ENCODE results near the gene DHX16.

DHX16 gene

DNA sequence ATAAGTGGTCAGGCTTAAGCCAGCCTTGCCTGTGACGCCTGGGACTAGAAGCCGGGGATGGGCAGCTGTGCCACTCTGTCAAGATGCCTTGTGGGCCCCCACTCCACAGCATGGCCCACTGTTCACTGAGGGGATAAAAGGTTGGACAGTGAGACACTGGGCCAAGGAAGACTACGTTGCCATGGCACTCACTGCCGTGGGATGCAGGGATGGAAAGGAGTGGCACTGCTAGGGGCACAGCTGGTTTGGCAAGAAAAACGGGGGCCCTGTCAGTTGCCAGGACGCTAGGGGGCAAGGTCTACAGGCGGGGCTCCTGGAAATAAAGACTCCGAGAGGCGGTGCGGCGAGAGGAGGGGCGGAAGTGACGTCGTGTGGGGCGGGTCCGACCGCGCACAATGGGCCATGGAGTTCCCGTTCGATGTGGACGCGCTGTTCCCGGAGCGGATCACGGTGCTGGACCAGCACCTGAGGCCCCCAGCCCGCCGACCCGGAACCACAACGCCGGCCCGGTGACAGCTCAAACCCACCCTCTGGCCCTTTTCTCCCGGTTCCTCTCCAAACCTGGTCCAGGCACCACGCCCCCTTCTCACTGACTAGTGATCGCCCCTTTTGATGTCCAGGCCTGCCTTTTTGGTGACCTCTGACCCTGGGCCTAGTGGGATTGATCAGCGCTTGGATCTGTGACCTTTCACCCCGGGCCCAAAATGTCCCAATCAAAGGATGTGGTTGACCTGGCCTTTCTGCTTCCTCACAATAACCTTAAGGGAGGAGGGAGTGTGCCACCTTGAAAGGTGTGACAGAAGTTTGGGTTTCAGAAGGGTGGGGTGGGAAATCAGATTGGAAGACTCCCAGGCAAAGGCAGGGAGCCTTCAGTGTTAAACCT, 46.1 kb downstream of the DHX16 start, which contains the start of gene ATAT1:
ATAT1 (plus strand) TSS at position 391 of the 883 bp plus-strand sequence.
- peak; percentile 89 for DNase-seq

DNA sequence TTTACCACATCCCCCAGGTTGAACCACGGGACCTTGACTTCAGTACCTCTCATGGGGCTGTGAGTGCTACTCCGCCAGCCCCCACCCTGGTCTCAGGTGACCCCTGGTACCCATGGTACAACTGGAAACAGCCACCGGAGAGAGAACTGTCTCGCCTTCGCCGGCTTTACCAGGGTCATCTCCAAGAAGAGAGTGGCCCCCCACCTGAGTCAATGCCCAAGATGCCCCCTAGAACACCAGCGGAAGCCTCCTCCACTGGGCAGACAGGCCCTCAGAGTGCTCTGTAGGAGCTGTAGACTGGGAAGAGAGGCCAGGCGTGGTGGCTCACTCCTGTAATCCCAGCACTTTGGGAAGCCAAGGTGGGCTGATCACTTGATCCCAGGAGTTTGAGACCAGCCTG, 47.3 kb downstream of the DHX16 start:
- no peak for DNase-seq

DNA sequence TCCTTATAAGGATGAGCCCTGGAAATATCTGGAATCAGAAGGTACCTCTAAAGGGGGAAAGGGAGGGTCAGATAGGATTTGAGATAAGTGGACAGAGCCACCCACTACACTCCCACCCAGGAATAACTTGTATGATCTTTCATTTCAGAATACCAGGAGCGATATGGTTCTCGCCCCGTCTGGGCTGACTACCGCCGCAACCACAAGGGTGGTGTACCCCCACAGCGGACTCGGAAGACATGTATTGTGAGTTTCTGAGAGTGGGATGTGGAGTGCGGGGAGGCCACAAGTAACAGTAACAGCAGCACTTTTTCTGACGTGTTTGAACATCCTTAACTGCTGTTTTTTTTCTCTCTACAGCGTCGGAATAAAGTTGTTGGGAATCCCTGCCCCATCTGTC, 53.2 kb downstream of the DHX16 start:
- DNase-seq = no peak

DNA sequence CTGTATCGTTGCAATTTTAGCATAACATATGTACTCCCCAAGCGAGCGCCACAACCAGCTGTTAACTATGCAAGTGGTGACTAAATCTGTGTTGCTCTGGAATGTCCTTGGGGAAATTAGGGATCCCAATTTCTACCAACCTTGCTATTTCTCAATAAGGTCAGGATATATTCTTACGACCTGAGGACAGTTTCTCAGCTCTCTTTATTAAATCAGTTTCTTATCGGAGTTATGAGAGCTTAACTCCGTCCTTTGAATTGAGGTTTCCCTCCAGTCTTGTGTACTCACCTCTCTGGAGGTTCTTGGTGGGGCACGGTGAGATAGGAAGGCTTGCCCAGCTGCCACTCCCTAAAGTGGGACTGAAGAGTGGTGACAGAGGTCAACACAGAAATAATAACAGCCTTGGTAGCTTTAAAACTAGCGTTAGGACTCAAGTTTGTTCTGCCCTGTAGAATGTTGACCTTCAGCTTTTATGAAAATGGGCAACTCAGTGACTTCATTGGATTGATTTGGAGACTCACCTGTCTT, 54.5 kb downstream of the DHX16 start:
- no peak for DNase-seq

DNA sequence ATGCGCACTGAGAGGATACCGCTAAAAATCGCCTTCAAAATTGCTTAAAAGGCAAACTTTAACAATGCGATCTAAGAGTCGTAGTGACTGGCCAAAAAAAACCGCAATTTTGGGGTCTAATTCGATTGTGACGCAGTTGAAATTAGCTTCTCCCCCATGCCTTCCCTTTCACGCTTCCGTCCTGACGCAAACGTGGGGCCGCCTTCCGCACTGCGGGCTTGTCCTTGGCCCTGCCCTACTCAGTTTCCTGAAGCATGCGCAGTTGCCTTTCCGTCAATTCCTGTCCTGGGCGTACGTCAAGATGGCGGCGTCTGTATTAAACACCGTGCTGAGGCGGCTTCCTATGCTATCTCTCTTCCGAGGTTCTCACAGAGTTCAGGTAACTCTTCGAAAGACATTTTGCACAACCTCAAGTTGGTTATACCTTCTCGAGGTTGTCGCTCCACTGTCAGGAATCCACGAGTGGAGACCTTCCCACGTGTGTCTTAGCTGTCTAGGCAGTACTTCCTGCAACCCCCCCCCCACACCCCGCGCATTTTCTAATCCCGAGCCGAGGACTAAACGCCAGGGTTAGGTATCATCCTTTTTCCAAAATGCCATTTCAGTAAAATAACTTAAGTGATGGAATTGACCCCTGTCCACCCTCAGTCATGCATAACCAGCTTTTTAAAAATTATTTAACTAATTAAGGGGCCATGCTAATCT, 55.1 kb downstream of the DHX16 start, which contains the start of gene MRPS18B:
MRPS18B (plus strand) TSS at position 276 of the 705 bp plus-strand sequence; CDS start at position 302, 26 bp downstream.
- peak; percentile 98 for DNase-seq

DNA sequence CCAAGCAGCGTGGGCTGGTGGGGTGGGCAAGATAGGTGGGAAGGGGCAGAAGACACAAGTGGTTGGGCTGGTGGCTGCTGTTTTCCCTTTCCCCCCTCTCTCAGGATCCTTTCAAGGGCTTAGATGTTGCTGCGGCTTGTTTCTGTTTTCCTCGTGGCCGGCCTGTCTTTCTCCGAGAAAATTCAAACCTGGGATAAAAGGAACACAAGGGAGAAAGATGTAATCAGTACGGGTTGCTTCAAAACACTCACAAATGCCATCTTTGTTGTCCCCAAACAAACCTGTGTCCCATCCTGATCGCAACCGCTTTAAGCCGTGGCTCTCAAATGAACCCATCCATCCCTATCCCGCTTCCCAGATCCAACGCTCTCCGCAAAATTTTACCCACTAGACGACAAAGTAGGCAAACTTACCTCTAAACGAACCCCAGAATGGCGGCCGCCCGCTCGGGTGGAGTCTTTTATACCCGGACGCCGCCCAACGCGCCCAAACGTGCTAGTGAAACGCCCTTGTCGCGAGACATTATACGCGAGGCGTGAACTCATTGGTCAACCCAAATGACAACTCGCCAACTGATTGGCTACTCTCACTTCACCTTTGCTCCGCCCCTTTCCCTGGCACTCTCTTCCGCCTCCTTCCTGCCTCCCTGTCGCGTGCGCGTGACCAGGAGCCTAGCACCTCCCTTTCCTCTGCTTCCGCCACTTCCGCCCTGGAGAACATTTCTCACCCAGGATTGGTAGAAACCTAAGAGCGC, 55.8 kb downstream of the DHX16 start, which contains the start of gene PPP1R10:
PPP1R10 (minus strand) TSS at position 433 of the 754 bp plus-strand sequence. CDS start 7,299 bp downstream, outside the sequence.
- DNase-seq = peak; percentile 100

DNA sequence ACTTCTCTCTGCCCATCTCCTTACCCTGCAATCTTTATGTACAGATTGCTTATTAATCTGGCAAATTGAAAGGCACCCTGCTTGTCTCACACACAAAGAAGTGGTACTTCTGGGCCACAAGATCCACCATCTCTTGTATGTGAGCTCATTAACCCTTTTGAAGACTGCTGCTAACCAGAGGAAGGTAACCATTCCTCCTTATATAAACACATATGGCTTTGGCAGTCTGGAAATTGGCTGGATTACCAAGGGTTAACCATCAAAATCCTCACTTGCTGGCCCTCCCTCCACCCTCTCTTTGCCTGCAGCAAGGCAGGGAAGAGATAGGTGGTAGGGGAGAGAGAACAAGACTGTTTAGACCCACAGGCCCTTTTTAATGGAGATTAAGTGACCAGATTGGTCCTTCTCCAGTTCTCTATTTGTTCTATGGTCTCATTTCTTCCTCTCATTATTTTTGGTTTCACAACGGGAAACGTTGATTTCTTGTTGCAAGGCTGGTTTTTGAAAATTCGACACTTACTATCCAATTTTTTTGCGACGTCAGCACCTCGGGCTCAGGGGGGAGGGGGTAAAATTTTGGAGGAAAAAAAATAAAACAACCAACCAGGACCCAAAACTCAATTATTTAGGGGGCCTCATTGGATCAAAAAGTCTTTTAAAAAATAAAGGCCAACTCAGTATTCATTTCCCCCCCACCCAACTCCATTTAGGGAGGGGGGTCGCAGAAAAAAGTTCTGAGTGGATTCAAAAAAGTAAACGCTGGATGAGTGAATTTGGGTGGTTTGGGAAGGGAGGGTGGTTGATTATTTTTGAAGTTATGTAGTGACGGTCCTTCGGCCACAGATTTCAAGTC, 56.6 kb downstream of the DHX16 start:
- DNase-seq = peak; percentile 45

DNA sequence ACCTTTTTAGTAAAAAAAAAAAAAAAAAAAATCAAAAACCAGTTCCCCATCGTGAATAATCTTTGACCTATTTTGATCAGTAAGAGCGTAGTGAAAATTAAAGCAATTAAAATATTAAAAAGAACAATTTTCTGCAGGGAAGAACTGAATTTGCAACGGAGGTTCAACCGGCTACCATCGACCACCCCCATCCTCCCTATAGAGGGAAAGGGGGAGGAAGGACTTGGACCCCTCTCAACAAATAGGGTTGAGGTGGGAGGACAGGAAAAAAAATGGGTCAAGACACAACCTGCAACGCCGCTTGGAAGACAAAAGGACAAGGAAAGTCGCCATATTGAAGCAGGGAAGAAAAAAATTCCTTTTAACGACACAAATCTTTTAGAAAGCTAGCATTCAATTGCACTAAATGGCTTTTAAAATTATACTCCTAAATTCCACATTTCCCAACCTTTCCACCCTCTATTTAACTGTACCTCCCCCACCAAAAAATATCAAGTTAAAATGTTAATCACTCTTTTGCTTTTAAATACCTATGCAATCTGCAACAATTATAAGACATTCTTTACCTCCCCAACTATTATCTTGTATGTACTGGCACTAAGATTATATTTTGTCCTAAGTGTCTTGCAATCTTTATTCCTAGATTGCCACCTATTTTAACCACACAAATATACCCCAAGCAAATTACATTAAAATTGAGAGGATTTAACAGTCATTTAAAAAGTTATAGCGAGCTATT, 57.4 kb downstream of the DHX16 start:
- peak; percentile 70 for DNase-seq

DNA sequence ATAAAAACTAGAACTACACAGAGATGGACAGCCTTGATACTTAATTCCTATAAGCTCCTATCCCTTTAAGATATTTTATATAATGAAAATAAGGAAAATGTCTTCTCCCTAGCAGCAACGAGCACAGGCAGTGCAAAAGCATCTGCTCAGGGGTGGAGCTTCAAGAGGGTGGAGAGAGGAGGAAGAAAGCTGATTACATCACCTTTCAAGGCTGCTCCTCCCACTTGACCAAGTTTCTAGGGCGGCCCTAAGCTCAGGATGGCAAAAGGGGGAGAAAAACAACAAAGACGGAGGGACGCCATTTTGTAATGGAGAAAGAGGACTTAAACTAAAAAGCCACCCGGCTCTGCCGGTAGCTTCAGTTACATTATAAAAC, 58.0 kb downstream of the DHX16 start:
- peak; percentile 96 for DNase-seq

DNA sequence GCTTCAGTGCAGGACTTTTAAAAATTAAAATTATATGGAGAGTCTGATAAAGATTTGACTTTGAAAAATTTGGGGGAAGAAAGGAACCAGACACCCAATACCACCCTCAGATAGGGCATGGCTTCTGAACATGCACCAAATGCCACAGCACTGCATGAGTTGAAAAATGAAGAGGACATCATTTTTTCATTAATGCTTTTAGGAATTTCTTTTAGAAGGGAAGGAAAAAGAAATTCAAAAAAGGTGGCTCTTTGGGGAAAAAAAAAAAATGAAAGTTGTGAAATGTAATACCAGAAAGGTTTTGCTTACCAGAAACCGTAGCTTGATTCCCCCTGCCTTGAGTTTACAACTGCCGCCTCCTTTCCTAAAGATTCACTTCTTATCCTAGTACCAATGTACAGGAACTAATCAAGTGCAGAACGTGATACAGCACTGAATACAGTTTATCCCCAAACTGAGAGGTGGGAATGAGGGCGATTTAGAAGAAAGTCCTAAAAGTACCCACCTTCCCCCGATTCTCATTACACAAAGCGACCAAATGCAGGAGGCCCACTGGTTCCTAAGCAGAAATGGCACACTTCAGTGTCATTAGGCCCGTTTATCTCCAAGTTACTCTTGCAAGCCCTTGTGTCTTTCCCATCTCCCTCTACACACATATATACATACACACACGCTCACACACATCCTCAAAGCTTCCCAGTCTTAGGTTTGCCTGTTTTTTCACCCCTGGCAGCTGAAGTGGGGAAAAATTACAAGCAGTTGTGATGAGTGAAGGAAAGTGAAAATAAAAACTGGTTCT, 58.6 kb downstream of the DHX16 start:
- no peak for DNase-seq

DNA sequence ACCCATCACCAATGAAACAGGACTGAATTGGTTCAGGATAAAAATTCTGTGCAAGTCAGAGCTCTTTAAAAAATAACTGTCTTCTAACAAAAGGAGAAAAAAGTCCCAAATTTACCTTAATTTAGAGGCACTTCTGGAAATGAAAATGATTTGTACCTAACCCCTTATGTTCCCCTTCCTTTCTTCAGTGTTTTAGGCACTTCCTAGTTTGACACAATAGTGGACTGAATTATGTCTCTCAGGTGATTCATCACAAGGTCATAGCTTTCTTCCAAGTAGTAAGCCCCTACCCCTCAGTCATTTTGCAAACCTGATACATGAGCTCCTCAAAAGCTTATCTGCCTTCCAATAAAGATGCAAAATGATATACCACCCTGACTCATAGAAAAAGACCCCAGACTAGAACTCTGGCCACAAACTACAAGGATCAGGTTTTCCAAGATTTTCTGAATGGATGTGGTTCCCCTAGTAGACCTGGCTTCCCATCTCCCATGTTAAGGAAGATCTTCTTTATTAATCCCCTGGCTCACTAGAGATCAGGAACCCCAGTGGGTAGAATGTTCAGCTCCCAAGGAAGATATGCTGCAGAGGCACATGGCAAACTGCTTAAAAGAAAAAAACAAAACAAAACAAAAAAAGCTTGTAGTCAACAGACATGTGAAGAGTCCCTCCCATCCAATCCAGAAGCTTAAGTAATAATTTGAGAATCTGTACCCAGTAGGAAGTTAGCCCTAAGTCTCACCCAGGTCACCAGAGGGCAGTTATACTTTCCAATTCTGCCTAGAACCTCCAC, 59.4 kb downstream of the DHX16 start:
- peak; percentile 38 for DNase-seq

DNA sequence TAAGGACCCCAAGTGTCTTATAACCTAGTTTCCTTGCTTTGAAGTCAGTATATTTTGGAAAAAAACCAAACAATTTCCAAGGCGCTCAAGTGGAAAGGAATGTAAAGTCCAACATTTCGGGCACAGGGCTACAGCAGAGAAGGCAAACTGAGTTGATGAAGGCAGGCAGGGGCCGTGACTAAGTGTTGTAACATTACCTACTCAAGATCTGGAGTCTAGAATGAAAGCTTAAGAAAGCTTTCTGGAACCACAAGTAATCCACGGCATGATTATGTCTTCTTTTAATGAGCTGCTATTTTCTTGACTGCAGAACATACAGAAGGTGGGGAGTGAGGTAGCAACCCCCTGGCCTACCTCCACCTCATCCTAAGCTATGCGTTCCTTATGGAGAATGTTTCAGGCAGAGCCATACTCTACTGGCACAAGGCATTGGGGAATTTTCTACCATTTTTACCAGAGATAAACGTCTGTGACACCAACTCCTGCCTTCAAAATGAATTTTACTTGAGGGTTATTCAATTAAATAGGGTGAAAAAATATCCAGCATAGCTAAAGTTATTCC, 60.0 kb downstream of the DHX16 start:
- DNase-seq = no peak

DNA sequence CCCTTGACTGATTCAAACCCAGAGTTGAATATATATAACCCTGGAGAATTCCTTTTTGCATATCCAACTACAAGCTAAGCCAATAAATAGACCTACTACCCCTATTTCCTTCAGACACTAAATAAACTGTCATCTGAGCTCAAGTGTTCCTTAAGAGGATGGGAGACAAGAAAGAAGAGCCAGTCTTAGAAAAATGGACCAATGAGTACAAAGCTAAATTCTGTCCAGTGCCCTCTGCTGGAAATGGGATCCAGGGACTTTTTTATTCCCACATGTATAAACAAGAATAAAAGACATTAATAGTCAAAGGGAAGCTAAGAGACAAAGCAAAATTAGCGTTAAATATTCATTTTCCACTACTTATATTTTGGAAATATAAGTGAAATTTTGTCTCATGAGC, 60.6 kb downstream of the DHX16 start:
- DNase-seq = no peak

DNA sequence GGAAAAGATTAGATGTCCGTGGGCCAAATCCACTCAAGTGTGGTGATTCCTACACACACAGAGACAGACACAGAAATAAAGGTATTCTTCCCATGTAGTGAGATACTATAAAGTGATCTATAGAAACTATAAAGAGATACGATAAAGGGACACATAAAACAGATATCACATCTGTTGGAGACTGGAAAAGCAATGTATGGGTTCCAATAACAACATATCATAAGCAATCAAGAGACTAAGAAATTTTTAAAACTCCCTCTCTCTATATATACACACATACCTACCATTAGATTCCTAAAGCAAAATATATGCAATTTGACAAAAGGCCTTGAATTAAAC, 61.0 kb downstream of the DHX16 start:
- no peak for DNase-seq

DNA sequence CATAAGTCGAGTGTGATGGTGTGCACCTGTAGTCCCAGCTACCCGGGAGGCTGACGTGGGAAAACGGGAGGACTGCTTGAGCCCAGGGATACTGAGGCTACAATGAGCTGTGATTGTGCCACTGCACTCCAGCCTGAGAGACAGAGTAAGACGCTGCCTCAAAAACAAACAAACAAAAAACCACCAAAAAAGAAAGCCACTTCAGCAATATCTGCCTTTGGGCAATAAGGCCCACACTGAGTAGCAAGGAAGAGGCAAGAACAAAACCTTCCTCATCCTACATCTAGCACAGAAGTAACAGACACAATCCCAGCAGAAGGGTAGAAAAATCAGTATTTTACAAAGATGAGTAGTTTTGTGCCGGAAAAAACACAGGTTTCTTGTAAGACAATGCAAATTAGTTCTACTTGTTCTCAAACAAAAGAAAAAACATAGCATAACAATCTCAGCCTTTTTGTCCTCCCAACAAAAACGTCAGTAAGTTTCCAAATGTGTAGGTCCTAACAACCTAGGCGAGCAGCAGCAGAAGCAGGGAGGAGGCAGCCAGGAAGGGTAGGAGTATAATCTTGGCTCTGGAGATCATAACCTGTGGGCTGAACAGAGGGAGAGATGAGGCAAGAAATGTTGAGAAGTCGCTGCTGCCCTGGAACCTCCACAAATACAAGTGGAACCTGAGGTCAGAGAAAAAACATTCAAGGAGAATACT, 61.5 kb downstream of the DHX16 start:
- no peak for DNase-seq

DNA sequence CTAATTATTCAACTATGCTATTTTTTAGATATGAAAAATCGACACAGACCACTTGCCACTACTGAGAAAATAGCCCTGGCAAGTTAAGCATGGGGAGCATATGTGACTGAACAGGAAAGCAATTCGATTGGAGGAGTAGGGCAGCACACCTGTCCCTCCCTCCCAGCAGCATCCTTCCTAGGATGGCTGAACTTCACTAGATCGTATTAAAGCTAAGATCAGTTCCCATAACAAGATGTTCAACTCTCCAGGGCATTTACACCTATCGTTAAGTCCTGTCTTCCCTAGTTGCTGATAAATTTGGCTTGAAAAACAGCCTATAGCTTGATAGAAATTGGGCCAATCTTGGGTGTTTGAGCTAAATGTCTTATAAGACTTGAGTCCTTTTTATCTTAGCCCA, 62.7 kb downstream of the DHX16 start:
- DNase-seq = no peak

DNA sequence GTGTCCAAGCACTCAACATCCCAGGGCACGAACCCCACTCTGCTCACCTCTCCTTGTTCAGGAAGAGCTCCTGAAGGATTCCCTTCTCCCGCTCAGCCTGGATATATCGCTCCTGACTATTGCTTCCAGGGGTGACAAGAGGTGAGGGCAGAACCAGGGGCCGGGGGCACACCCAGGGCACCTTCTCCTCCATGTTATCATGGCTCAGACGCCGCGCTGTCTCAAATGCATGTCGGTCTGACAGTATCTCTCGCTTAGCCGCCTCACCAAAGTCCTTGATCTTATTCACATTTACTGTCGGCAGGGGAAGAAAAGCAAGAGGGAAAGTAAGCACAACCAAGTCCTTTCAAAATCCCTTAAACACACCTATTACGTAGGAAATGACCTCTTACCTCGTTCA, 68.8 kb downstream of the DHX16 start:
- DNase-seq = no peak

All from activated CD4-positive, alpha-beta T cell treated with anti-CD3 and anti-CD28 coated beads, Interleukin-10, Interleukin-2, amounts not matched to agents 100 ng/mL and 50 ng/mL, durations not matched to agents 16 hours and 8 hours (primary cell).